DMS 273 treated with DMSO at 0.1 percent for 48 hours (cell line): Measurements from ENCODE around the gene RHBG.
A peak's percentile ranks its signal among the peaks of the same experiment; 100 is the strongest.
"Not testable (repeated sequence)": the region's sequence is repeated elsewhere in the genome, so short reads cannot be mapped to it uniquely, and the experiment has no call there.

Experiments
- DNase-seq: peaks from one replicate; lab custom pipeline; 2025; lab: John Stamatoyannopoulos, UW

Gene RHBG

GRCh38 chr1:156360534-156360933 lies 8.5 kb upstream of the RHBG start:
- no peak for DNase-seq

GRCh38 chr1:156365754-156366153 lies 3.3 kb upstream of the RHBG start:
- DNase-seq: no peak

- no peak for DNase-seq
Observed at GRCh38 chr1:156366378-156367166, 2.4 kb upstream of the RHBG start.

- DNase-seq: no peak
Observed at GRCh38 chr1:156367383-156368156, 1.4 kb upstream of the RHBG start.

- no peak for DNase-seq
Observed at GRCh38 chr1:156368157-156368658, 803 bp upstream of the RHBG start.

- DNase-seq: not testable (repeated sequence)
Observed at GRCh38 chr1:156369685-156370286, 775 bp downstream of the RHBG start.

- DNase-seq: peak; percentile 28
Observed at GRCh38 chr1:156371553-156372264, 2.7 kb downstream of the RHBG start.

GRCh38 chr1:156372265-156372586 lies 3.2 kb downstream of the RHBG start:
- DNase-seq: no peak

GRCh38 chr1:156372876-156373275 lies 3.9 kb downstream of the RHBG start:
- no peak for DNase-seq

- no peak for DNase-seq
Observed at GRCh38 chr1:156373546-156373945, 4.5 kb downstream of the RHBG start.

GRCh38 chr1:156376146-156376545 lies 7.1 kb downstream of the RHBG start:
- no peak for DNase-seq

GRCh38 chr1:156376958-156377919 lies 8.2 kb downstream of the RHBG start:
- DNase-seq: no peak

GRCh38 chr1:156378557-156378956 lies 9.5 kb downstream of the RHBG start:
- no peak for DNase-seq

- DNase-seq: no peak
Observed at GRCh38 chr1:156379420-156380165, 10.6 kb downstream of the RHBG start.

GRCh38 chr1:156382561-156382960 lies 13.6 kb downstream of the RHBG start:
- DNase-seq: no peak

- DNase-seq: peak; percentile 35
Observed at GRCh38 chr1:156383023-156383422, 14.0 kb downstream of the RHBG start.

- no peak for DNase-seq
Observed at GRCh38 chr1:156384007-156384406, 15.0 kb downstream of the RHBG start.

GRCh38 chr1:156384658-156385057 lies 15.6 kb downstream of the RHBG start:
- no peak for DNase-seq

GRCh38 chr1:156385534-156386031 lies 16.6 kb downstream of the RHBG start:
- peak; percentile 19 for DNase-seq
